Calu3 (cell line): ENCODE data around the gene NCKAP5. TPM values are rescaled to one million over a fixed set of nuclear protein-coding genes. Genes with fewer than 3 reads are reported as not detected.

Experiments used
- BruUV-seq: library from RNA; stranded (reverse); fragments of 400-500 nt; replicated peaks from 2 replicates; lab custom pipeline; 2021; lab: Mats Ljungman, UMichigan
- CTCF ChIA-PET: fragments of 300-600 bp; sonication (Branson Sonifier 250); formaldehyde crosslinking; loops from one replicate; lab custom pipeline; 2022; ENCODE audit warnings: antibody characterized with exemption; lab: Charles Lee
- DNase-seq: peaks from one replicate; pipeline ENCODE4 v3.0.0; 2022
- H3K27ac Mint-ChIP-seq: one replicate; pipeline ENCODE4 v1.8.0; 2022; ENCODE audit warnings: mixed read lengths; ENCODE audit not compliant: unreplicated experiment
- H3K27me3 Mint-ChIP-seq: one replicate; pipeline ENCODE4 v1.8.0; 2022; ENCODE audit warnings: mixed read lengths; ENCODE audit not compliant: unreplicated experiment
- H3K36me3 Mint-ChIP-seq: one replicate; pipeline ENCODE4 v1.8.0; 2022; ENCODE audit warnings: mild to moderate bottlenecking, moderate library complexity, mixed read lengths; ENCODE audit not compliant: insufficient read depth, unreplicated experiment
- H3K4me1 Mint-ChIP-seq: one replicate; pipeline ENCODE4 v1.8.0; 2022; ENCODE audit warnings: mild to moderate bottlenecking, low read depth, mixed read lengths; ENCODE audit not compliant: unreplicated experiment
- H3K4me3 Mint-ChIP-seq: one replicate; pipeline ENCODE4 v1.8.0; 2022; ENCODE audit warnings: mild to moderate bottlenecking, low read depth, moderate library complexity, mixed read lengths; ENCODE audit not compliant: unreplicated experiment
- H3K9me3 Mint-ChIP-seq: one replicate; pipeline ENCODE4 v1.8.0; 2022; ENCODE audit warnings: low read depth, mixed read lengths; ENCODE audit not compliant: unreplicated experiment
- intact Hi-C: fragments of 100-400 bp; cut with micrococcal nuclease; formaldehyde crosslinking; loops from one replicate; pipeline ENCODE4 v1.10.0; 2022; ENCODE audit not compliant: unreplicated experiment
- total RNA-seq: library from RNA; stranded (reverse); gene quantifications from 2 replicates; pipeline ENCODE4 v1.2.3, GENCODE V29; 2022
- TF ChIP-seq, protein P1 (sequence below): fragments of 200-600 bp; IDR thresholded peaks from one replicate; pipeline ENCODE4 v1.8.0; 2022; ENCODE audit warnings: antibody characterized with exemption; ENCODE audit not compliant: unreplicated experiment

The NCKAP5 gene
- total RNA-seq, 1 experiment from 2014 or later = 2.2 TPM

DNA sequence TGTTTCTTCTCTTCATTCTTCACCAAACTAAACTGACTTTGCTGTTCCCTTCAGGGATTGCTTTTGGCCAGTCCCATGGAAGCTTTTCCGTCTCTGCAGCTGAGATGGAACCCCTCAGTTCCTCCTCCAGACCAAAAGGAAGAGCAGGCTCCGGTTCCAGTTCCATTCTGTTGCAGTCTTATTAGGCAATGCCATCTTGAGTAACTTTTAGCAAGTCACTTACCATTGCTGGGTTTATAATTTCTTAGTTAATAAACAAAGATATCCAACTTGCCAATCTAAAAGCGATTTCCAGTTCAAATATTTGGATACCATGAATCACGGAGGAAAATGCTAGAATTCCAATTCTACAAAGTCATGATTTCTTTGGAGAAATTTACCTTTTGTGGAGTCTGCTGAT lies 684.0 kb downstream of the NCKAP5 start:
- Mint-ChIP-seq H3K27ac (no peak overlapping the region), H3K4me1 (peaks cover 12% of the 10 kb centered on the region), H3K4me3 (no peak overlapping the region), H3K36me3 (no peaks in the 10 kb centered on the region), H3K27me3 (no peaks in the 10 kb centered on the region), H3K9me3 (peaks cover 4% of the 10 kb centered on the region)
- no peak for DNase-seq
- no TSS peak for BruUV-seq
- CTCF ChIA-PET = no interaction called here
- intact Hi-C loops = no loop called here
- TF ChIP-seq, protein P1, sequence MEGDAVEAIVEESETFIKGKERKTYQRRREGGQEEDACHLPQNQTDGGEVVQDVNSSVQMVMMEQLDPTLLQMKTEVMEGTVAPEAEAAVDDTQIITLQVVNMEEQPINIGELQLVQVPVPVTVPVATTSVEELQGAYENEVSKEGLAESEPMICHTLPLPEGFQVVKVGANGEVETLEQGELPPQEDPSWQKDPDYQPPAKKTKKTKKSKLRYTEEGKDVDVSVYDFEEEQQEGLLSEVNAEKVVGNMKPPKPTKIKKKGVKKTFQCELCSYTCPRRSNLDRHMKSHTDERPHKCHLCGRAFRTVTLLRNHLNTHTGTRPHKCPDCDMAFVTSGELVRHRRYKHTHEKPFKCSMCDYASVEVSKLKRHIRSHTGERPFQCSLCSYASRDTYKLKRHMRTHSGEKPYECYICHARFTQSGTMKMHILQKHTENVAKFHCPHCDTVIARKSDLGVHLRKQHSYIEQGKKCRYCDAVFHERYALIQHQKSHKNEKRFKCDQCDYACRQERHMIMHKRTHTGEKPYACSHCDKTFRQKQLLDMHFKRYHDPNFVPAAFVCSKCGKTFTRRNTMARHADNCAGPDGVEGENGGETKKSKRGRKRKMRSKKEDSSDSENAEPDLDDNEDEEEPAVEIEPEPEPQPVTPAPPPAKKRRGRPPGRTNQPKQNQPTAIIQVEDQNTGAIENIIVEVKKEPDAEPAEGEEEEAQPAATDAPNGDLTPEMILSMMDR = no peak

DNA sequence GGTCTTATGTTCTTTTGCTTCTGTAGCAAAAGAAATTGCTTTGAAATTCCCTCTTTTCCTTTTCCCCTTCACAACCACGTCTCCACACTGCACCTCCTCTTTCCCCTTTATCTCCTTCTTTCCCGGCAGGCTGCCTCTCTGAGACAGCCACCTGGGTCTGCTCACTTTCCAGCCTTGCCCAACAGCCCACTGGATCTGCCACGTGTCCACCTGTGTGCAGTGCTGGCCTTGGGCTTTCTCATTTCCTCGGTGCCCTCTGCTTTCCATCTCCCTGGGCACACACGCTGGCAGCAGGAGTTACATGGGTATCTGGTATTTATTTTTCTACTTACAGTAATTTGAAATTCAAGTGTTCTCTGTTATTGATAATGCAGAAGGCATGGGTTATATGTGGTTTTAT lies 684.8 kb downstream of the NCKAP5 start:
- intact Hi-C loops = no loop called here
- no peak for DNase-seq
- TF ChIP-seq, protein P1 = no peak
- Mint-ChIP-seq H3K27ac (no peak overlapping the region), H3K4me1 (peaks cover 12% of the 10 kb centered on the region), H3K4me3 (no peak overlapping the region), H3K36me3 (no peaks in the 10 kb centered on the region), H3K9me3 (peaks cover 4% of the 10 kb centered on the region), H3K27me3 (no peaks in the 10 kb centered on the region)
- CTCF ChIA-PET = no interaction called here
- no TSS peak for BruUV-seq

DNA sequence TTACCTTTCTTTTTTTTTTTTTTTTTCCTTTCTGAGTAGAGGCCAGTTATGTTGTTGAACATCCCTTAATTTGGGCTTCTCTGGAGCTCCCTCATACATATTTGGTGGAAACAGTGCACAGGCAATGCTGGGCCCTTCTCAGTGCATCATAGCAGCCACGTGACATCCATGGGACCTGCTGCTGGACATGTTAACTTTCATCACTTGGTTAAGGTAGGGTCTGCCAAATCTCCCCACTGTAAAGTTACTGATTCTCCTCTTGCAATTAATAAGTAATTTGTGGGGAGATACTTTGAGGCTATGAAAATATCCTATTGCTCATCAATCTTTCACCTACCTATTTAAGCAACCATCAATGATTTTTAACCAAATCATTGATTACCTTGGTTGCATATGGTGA lies 686.7 kb downstream of the NCKAP5 start:
- Mint-ChIP-seq H3K27ac (no peak overlapping the region), H3K27me3 (no peaks in the 10 kb centered on the region), H3K36me3 (no peaks in the 10 kb centered on the region), H3K4me3 (no peak overlapping the region), H3K9me3 (no peaks in the 10 kb centered on the region), H3K4me1 (peaks cover 23% of the 10 kb centered on the region)
- DNase-seq = no peak
- CTCF ChIA-PET = no interaction called here
- no TSS peak for BruUV-seq
- TF ChIP-seq, protein P1 = no peak
- intact Hi-C loops = no loop called here

DNA sequence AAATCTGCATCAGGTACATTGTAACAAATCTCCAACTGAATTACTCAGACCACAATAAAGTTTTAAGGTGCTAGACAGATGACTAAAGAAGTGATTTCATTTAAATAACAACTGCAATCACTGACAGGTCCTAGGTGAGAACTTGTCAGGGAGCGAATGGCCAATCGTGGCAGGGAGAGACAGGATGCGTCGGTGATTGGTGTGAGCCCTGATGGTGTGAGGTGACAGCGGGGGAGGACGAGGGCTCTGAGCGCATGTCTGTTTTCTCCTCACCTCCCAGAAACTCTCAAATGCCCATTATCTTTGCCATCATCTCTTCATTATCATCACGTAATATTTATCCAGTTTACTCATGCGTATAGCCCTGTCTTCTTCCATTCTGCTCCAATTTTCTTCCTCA lies 690.3 kb downstream of the NCKAP5 start:
- Mint-ChIP-seq H3K27ac (no peak overlapping the region), H3K9me3 (no peaks in the 10 kb centered on the region), H3K4me1 (peaks cover 28% of the 10 kb centered on the region), H3K4me3 (no peak overlapping the region), H3K36me3 (no peaks in the 10 kb centered on the region), H3K27me3 (no peaks in the 10 kb centered on the region)
- no peak for DNase-seq
- TF ChIP-seq, protein P1 = no peak
- BruUV-seq = no TSS peak
- CTCF ChIA-PET = no interaction called here
- intact Hi-C loops = loop anchor here (10.0 kb wide), 2 partner anchors 187 to 203 kb away; partner anchors contain the start of gene LYPD1
